GM23248 (cell line): ENCODE data around the gene ADAMTSL1. TPM values are rescaled to one million over a fixed set of nuclear protein-coding genes. Genes with fewer than 3 reads are reported as not detected.

Experiments
- DNase-seq: peaks from one replicate; pipeline ENCODE4 v3.0.0-alpha.2; 2015
- H2AFZ ChIP-seq: fragments of 200-600 bp; sonication (generic); 2 replicates; pipeline ENCODE4 v1.6.1; 2016; ENCODE audit warnings: antibody characterized with exemption
- H3F3A ChIP-seq: fragments of 200-600 bp; sonication (generic); 2 replicates; pipeline ENCODE4 v1.6.1; 2016; ENCODE audit warnings: mild to moderate bottlenecking, antibody characterized with exemption, mixed run types; ENCODE audit not compliant: insufficient read depth
- H3K27ac ChIP-seq: fragments of 200-600 bp; sonication (generic); 2 replicates; pipeline ENCODE4 v1.5.1; 2016; ENCODE audit warnings: mild to moderate bottlenecking
- H3K27me3 ChIP-seq: fragments of 200-600 bp; sonication (generic); replicated peaks from 2 replicates; pipeline ENCODE4 v1.6.1; 2016; ENCODE audit warnings: mild to moderate bottlenecking; ENCODE audit not compliant: insufficient read depth
- H3K36me3 ChIP-seq: fragments of 200-600 bp; sonication (generic); 2 replicates; pipeline ENCODE4 v1.6.1; 2016; ENCODE audit warnings: low read depth, mild to moderate bottlenecking
- H3K4me1 ChIP-seq: fragments of 200-600 bp; sonication (generic); 2 replicates; pipeline ENCODE4 v1.6.1; 2016; ENCODE audit warnings: mild to moderate bottlenecking; ENCODE audit not compliant: insufficient read depth
- H3K4me2 ChIP-seq: fragments of 200-600 bp; sonication (generic); one replicate; pipeline ENCODE4 v1.6.1; 2016; ENCODE audit warnings: mild to moderate bottlenecking; ENCODE audit not compliant: unreplicated experiment
- H3K4me3 ChIP-seq: fragments of 200-600 bp; sonication (generic); 2 replicates; pipeline ENCODE4 v1.5.1; 2016; ENCODE audit warnings: mild to moderate bottlenecking
- H3K79me2 ChIP-seq: fragments of 200-600 bp; sonication (generic); 2 replicates; pipeline ENCODE4 v1.6.1; 2016; ENCODE audit warnings: mild to moderate bottlenecking; ENCODE audit not compliant: insufficient read depth
- H3K9ac ChIP-seq: fragments of 200-600 bp; sonication (generic); 2 replicates; pipeline ENCODE4 v1.6.1; 2016; ENCODE audit warnings: mild to moderate bottlenecking
- H3K9me2 ChIP-seq: fragments of 200-600 bp; sonication (generic); 2 replicates; pipeline ENCODE4 v1.6.1; 2016; ENCODE audit warnings: mixed run types, mild to moderate bottlenecking, moderate library complexity; ENCODE audit not compliant: insufficient read depth
- H3K9me3 ChIP-seq: fragments of 200-600 bp; sonication (generic); one replicate; pipeline ENCODE4 v1.6.1; 2017; ENCODE audit warnings: low read depth
- H4K20me1 ChIP-seq: fragments of 200-600 bp; sonication (generic); 2 replicates; pipeline ENCODE4 v1.6.0; 2016; ENCODE audit not compliant: insufficient read depth
- EZH2 ChIP-seq: fragments of 200-600 bp; sonication (generic); IDR thresholded peaks from 2 replicates; pipeline ENCODE4 v1.6.1; 2018; ENCODE audit warnings: antibody characterized with exemption, mild to moderate bottlenecking; ENCODE audit not compliant: insufficient read depth, poor library complexity, severe bottlenecking
- EZH2phosphoT487 ChIP-seq: fragments of 200-600 bp; sonication (generic); IDR thresholded peaks from 2 replicates; pipeline ENCODE4 v1.6.1; 2018; ENCODE audit warnings: antibody characterized with exemption, moderate library complexity, mild to moderate bottlenecking, low read depth; ENCODE audit not compliant: insufficient read depth
- WGBS, 2 experiments: methylation state at CpG; one replicate each; pipeline ENCODE4 v1.1.6; 2015 to 2017; ENCODE audit warnings: low lambda C conversion rate in 2 of 2, low coverage in 1 of 2; ENCODE audit errors: missing lambda C conversion rate in 2 of 2; 5-methylcytosine and 5-hydroxymethylcytosine counted together
- in situ Hi-C: fragments of 300-500 bp; cut with MboI; formaldehyde crosslinking; loops from 2 replicates; pipeline ENCODE4 v1.15.0; 2020
- polyA plus RNA-seq: library from polyadenylated mRNA; unstranded; fragments of >200 nt; fragmentation: Nextera tagmentation; extraction: Ambion mirVana; gene quantifications from 2 replicates; pipeline ENCODE4 v1.2.1, GENCODE V29; 2016
- total RNA-seq: library from RNA; depleted of rRNA; stranded (reverse); fragments of >200 nt; shearing (Covaris generic); gene quantifications from 2 replicates; pipeline ENCODE4 v1.2.3, GENCODE V29; 2014

Gene ADAMTSL1
- total and polyA plus RNA-seq, 2 experiments from 2014 or later, result 77.0 to 273 TPM

DNA sequence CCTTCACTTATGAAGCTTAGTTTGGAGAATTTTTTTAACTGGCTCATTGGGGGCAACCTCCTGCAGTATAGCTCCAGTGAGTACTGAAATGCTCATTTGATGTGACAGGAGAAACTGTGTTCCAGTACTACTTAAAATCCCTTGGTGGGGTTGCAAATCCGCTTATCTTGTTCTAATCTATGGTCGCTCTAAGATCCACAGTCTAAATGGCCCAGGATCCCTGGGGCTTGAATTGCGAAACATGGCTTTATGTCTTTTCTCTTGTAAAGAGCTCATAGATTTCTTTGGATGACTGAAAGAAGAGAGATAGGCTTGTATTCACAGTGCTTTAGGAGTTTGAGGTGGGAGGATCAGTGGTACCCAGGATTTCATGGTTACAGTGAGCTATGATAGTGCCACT is 52.7 kb downstream of the ADAMTSL1 start:
- H3K79me2 ChIP-seq, result peaks cover 95% of the 10 kb centered on the region
- H3K9me2 ChIP-seq, result no peaks in the 10 kb centered on the region
- no peak overlapping the region for H3K27ac ChIP-seq
- no peak overlapping the region for H3K4me2 ChIP-seq
- H3K4me3 ChIP-seq, result no peak overlapping the region
- H3K27me3 ChIP-seq, result no peaks in the 10 kb centered on the region
- H3K9me3 ChIP-seq, result no peaks in the 10 kb centered on the region
- DNase-seq, result no peak
- TF ChIP-seq EZH2phosphoT487, result no peak
- TF ChIP-seq EZH2, result no peak
- H3F3A ChIP-seq, result peaks cover 19% of the 10 kb centered on the region; the same call in 1 of the 2 replicates
- in situ Hi-C loops, result no loop called here
- H2AFZ ChIP-seq, result no peak overlapping the region
- 98% methylated on average over 3 of the region's 3 CpGs for WGBS, 2 experiments
- H3K36me3 ChIP-seq, result 0 out of 2 replicates have a peak, but pooled peaks cover 6% of the 10 kb centered on the region
- no peak overlapping the region for H3K9ac ChIP-seq
- no peaks in the 10 kb centered on the region for H3K4me1 ChIP-seq
- H4K20me1 ChIP-seq, result peaks cover 12% of the 10 kb centered on the region; the same call in 1 of the 2 replicates

GRCh38 chr9:18531136-18532065 is 57.4 kb downstream of the ADAMTSL1 start:
- no peaks in the 10 kb centered on the region for H3K27me3 ChIP-seq
- in situ Hi-C loops, result no loop called here

DNA sequence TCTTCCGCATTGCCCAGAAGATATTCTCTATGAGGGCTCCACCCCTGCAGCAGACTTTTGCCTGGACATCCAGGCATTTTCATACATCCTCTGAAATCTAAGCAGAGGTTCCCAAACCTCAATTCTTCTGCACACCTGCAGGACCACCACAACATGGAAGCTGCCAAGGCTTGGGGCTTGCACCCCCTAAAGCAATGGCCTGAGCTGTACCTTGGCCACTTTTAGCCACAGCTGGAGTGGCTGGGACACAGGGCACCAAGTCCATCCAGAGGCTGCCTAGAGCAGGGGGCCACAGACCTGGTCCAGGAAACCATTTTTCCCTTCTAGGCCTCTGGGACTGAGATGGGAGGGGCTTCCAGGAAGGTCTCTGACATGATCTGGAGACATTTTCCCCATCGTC is 60.7 kb downstream of the ADAMTSL1 start:
- Histone ChIP-seq H2AFZ (no peak overlapping the region), H3K9ac (no peak overlapping the region), H3K36me3 (peaks cover 60% of the 10 kb centered on the region), H3K4me3 (no peak overlapping the region), H3K27ac (no peak overlapping the region), H3K9me2 (no peaks in the 10 kb centered on the region), H3K4me1 (no peaks in the 10 kb centered on the region; the same call in 1 of the 2 replicates), H3K27me3 (no peaks in the 10 kb centered on the region), H3K9me3 (no peaks in the 10 kb centered on the region), H3K4me2 (no peak overlapping the region), H3F3A (peaks cover 41% of the 10 kb centered on the region), H4K20me1 (no peaks in the 10 kb centered on the region), H3K79me2 (peaks cover 100% of the 10 kb centered on the region)
- no peak for DNase-seq
- TF ChIP-seq EZH2phosphoT487 (no peak), EZH2 (no peak)
- in situ Hi-C loops, result no loop called here
- WGBS, 2 experiments, result 96 to 100% methylated on average over 2 of the region's 2 CpGs

More at GRCh38 chr9:18531136-18532065, 57.4 kb downstream of the ADAMTSL1 start:
- Histone ChIP-seq H3K4me3 (no peak overlapping the region), H3K27ac (no peak overlapping the region), H3K79me2 (peaks cover 100% of the 10 kb centered on the region), H3K36me3 (peaks cover 44% of the 10 kb centered on the region), H3K9ac (no peak overlapping the region), H3F3A (peaks cover 29% of the 10 kb centered on the region), H2AFZ (no peak overlapping the region), H3K9me2 (no peaks in the 10 kb centered on the region), H3K9me3 (no peaks in the 10 kb centered on the region), H3K4me2 (no peak overlapping the region), H4K20me1 (0 out of 2 replicates have a peak, but pooled peaks cover 2% of the 10 kb centered on the region), H3K4me1 (no peaks in the 10 kb centered on the region; the same call in 1 of the 2 replicates)
- TF ChIP-seq EZH2 (no peak), EZH2phosphoT487 (no peak)
- no peak for DNase-seq
- 63 to 70% methylated on average over 7 of the region's 7 CpGs for WGBS, 2 experiments

- H3K79me2 ChIP-seq, result peaks cover 100% of the 10 kb centered on the region
Observed at GRCh38 chr9:18536554-18536953, 62.6 kb downstream of the ADAMTSL1 start.

More at GRCh38 chr9:18536554-18536953, 62.6 kb downstream of the ADAMTSL1 start:
- no peaks in the 10 kb centered on the region for H3K9me3 ChIP-seq
- peaks cover 74% of the 10 kb centered on the region for H3K36me3 ChIP-seq
- no peak overlapping the region for H3K9ac ChIP-seq
- TF ChIP-seq EZH2 (no peak), EZH2phosphoT487 (no peak)
- H3K27ac ChIP-seq, result no peak overlapping the region
- H3K27me3 ChIP-seq, result no peaks in the 10 kb centered on the region
- DNase-seq, result no peak
- no peak overlapping the region for H3K4me2 ChIP-seq
- peaks cover 2% of the 10 kb centered on the region; the same call in 1 of the 2 replicates for H3K4me1 ChIP-seq
- H3F3A ChIP-seq, result peaks cover 44% of the 10 kb centered on the region
- in situ Hi-C loops, result no loop called here
- H4K20me1 ChIP-seq, result no peaks in the 10 kb centered on the region
- no peaks in the 10 kb centered on the region for H3K9me2 ChIP-seq
- H3K4me3 ChIP-seq, result no peak overlapping the region
- H2AFZ ChIP-seq, result no peak overlapping the region
